ENCODE data around the gene LMOD2.

DNA sequence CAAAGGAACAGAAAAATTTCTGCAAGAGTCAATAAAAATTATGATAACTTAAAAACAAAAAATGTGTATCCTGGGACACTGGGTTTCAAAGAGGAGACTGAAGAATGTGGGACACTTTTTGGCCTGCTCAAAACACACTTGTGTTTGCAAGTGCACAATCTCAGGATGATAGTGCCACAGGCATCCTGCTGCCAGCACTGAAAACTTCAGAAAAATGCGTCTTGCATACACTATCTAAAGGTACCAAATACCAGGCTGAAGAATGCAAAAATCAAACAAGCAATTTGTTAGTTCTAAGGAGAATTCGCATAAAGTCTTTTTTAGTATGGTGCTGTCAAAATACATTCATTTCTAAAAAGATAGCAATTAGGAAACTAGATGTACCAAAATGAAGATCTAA lies 55.0 kb downstream of the LMOD2 start:
- TF ChIP-seq POLR2A (IDR thresholded peaks at IDR 0.05; ENCODE audit: low read length) (no peak), GATA1 (IDR thresholded peaks at IDR 0.05; ENCODE audit: low read depth, low read length) (no peak)

All from erythroblast (primary cell).